OCI-LY1 (cell line): ENCODE measurements around the gene FGF16.

Source experiments
- EZH2 ChIP-seq: fragments of 200-600 bp; sonication (generic), shearing (Covaris generic); IDR thresholded peaks from 2 replicates; pipeline ENCODE4 v1.8.0; 2017; ENCODE audit warnings: borderline replicate concordance, mixed run types, mild to moderate bottlenecking, antibody characterized with exemption, low read length, moderate library complexity, mixed read lengths
- TF ChIP-seq, protein P1 (sequence below): fragments of 200-600 bp; sonication (generic), shearing (Covaris generic); IDR thresholded peaks from 2 replicates; pipeline ENCODE4 v1.5.1; 2017; ENCODE audit warnings: mild to moderate bottlenecking, antibody characterized with exemption, low read length, moderate library complexity, mixed read lengths

DNA sequence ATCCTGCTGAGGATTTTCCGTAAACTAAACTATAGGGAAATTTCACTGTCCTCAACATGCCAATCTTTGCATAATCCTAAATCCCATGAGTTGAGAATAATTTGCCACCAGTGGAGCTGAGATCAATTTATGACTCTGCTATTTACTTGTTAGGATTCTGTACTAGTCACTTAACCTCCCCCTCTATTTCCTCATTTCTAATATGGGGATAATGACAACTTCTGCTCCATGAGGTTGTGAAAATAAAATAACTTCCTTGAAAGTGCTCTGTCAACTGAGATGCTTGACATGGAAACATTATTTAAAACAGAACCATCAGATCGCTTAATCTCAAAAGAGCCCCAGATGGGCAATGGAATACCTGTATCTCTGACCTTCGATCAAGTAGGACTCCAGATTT, 2.6 kb upstream of the FGF16 start:
- TF ChIP-seq, protein P1, sequence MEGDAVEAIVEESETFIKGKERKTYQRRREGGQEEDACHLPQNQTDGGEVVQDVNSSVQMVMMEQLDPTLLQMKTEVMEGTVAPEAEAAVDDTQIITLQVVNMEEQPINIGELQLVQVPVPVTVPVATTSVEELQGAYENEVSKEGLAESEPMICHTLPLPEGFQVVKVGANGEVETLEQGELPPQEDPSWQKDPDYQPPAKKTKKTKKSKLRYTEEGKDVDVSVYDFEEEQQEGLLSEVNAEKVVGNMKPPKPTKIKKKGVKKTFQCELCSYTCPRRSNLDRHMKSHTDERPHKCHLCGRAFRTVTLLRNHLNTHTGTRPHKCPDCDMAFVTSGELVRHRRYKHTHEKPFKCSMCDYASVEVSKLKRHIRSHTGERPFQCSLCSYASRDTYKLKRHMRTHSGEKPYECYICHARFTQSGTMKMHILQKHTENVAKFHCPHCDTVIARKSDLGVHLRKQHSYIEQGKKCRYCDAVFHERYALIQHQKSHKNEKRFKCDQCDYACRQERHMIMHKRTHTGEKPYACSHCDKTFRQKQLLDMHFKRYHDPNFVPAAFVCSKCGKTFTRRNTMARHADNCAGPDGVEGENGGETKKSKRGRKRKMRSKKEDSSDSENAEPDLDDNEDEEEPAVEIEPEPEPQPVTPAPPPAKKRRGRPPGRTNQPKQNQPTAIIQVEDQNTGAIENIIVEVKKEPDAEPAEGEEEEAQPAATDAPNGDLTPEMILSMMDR, result no peak
- no peak for TF ChIP-seq EZH2
